Neuronal stem cell (in vitro differentiated cells): ENCODE results near the gene SLC16A10.
"Not testable (repeated sequence)": the region's sequence is repeated elsewhere in the genome, so short reads cannot be mapped to it uniquely, and the experiment has no call there.

Experiments used
- DNase-seq: peaks from one replicate; pipeline ENCODE4 v3.0.0-alpha.2; 2013; ENCODE audit warnings: low spot score
- H2AFZ ChIP-seq: one replicate; pipeline ENCODE4 v1.6.1; 2013; ENCODE audit warnings: mild to moderate bottlenecking, low read length, inconsistent platforms
- H2AK5ac ChIP-seq: 2 replicates; pipeline ENCODE4 v1.6.1; 2013; ENCODE audit warnings: low read depth, mild to moderate bottlenecking, inconsistent platforms, low read length, moderate library complexity, mixed read lengths
- H2BK120ac ChIP-seq: 2 replicates; pipeline ENCODE4 v1.6.1; 2013; ENCODE audit warnings: low read depth, mild to moderate bottlenecking, inconsistent platforms, low read length, moderate library complexity, mixed read lengths
- H2BK12ac ChIP-seq: one replicate; pipeline ENCODE4 v1.6.1; 2013; ENCODE audit warnings: low read length, inconsistent platforms
- H2BK15ac ChIP-seq: 2 replicates; pipeline ENCODE4 v1.6.1; 2013; ENCODE audit warnings: mild to moderate bottlenecking, low read length, inconsistent platforms, mixed read lengths
- H2BK5ac ChIP-seq: one replicate; pipeline ENCODE4 v1.6.1; 2013; ENCODE audit warnings: inconsistent platforms, mild to moderate bottlenecking, low read length, moderate library complexity
- H3K14ac ChIP-seq: one replicate; pipeline ENCODE4 v1.6.1; 2013; ENCODE audit warnings: low read length, inconsistent platforms
- H3K18ac ChIP-seq: 2 replicates; pipeline ENCODE4 v1.6.1; 2013; ENCODE audit warnings: low read length, inconsistent platforms
- H3K23ac ChIP-seq: 2 replicates; pipeline ENCODE4 v1.6.1; 2013; ENCODE audit warnings: low read depth, mild to moderate bottlenecking, mixed read lengths, low read length, inconsistent platforms; ENCODE audit not compliant: poor library complexity
- H3K27ac ChIP-seq: replicated peaks from 3 replicates; pipeline ENCODE4 v1.5.1; 2013; ENCODE audit warnings: low read length, inconsistent platforms
- H3K27me3 ChIP-seq, 3 experiments: 2 replicates each; pipeline ENCODE4 v1.6.1; 2013; ENCODE audit warnings: low read length in 3 of 3, mild to moderate bottlenecking in 2 of 3, inconsistent platforms in 1 of 3, low read depth in 1 of 3, mixed read lengths in 1 of 3, moderate library complexity in 1 of 3; ENCODE audit not compliant: control insufficient read depth in 3 of 3, insufficient read depth in 3 of 3
- H3K36me3 ChIP-seq, 2 donors: replicated peaks in 1 of 2; 2 replicates each; pipeline ENCODE4 v1.6.1; 2013; ENCODE audit warnings: low read length in 2 of 2; ENCODE audit not compliant: control insufficient read depth in 2 of 2, insufficient read depth in 2 of 2
- H3K4ac ChIP-seq: 2 replicates; pipeline ENCODE4 v1.6.1; 2013; ENCODE audit warnings: inconsistent platforms, mild to moderate bottlenecking, low read length, moderate library complexity
- H3K4me1 ChIP-seq, 2 donors: 1 replicate in 1 of 2; 2 replicates in 1 of 2; pipeline ENCODE4 v1.6.1; 2013; ENCODE audit warnings: low read length in 2 of 2, low read depth in 1 of 2; ENCODE audit not compliant: control insufficient read depth in 2 of 2, insufficient read depth in 1 of 2
- H3K4me2 ChIP-seq: one replicate; pipeline ENCODE4 v1.6.1; 2013; ENCODE audit warnings: mild to moderate bottlenecking, low read length, inconsistent platforms; ENCODE audit not compliant: insufficient read depth, poor library complexity, severe bottlenecking
- H3K4me3 ChIP-seq, 2 donors: 2 replicates each; pipeline ENCODE4 v1.5.1; 2013; ENCODE audit warnings: low read length in 2 of 2, mild to moderate bottlenecking in 2 of 2, inconsistent platforms in 1 of 2, moderate library complexity in 1 of 2
- H3K79me1 ChIP-seq: one replicate; pipeline ENCODE4 v1.6.1; 2013; ENCODE audit warnings: low read depth, mild to moderate bottlenecking, inconsistent platforms, low read length, moderate library complexity
- H3K9ac ChIP-seq: one replicate; pipeline ENCODE4 v1.6.1; 2013; ENCODE audit warnings: mild to moderate bottlenecking, low read depth, low read length, inconsistent platforms; ENCODE audit not compliant: poor library complexity
- H3K9me3 ChIP-seq, 2 donors: replicated peaks in 1 of 2; 2 replicates each; pipeline versions ENCODE3 to v1.6.1; 2013; ENCODE audit warnings: low read length in 2 of 2, mild to moderate bottlenecking in 2 of 2, inconsistent platforms in 1 of 2, low read depth in 1 of 2, mixed read lengths in 1 of 2, moderate library complexity in 1 of 2; ENCODE audit not compliant: control insufficient read depth in 2 of 2, insufficient read depth in 1 of 2
- H4K8ac ChIP-seq: one replicate; pipeline ENCODE4 v1.6.1; 2013; ENCODE audit warnings: low read depth, mild to moderate bottlenecking, inconsistent platforms, low read length, moderate library complexity
- H4K91ac ChIP-seq: one replicate; pipeline ENCODE4 v1.6.1; 2013; ENCODE audit warnings: low read length, low read depth, mild to moderate bottlenecking, inconsistent platforms; ENCODE audit not compliant: poor library complexity
- WGBS, 2 donors: extraction: QIAGEN DNeasy Blood & Tissue Kit; methylation state at CpG; one replicate each; pipeline ENCODE4 v1.1.7; 2013; ENCODE audit warnings: missing lambda C conversion rate in 2 of 2, mixed read lengths in 1 of 2; ENCODE audit not compliant: insufficient read length in 2 of 2, insufficient replicate concordance in 1 of 2; ENCODE audit errors: extremely low coverage in 2 of 2; 5-methylcytosine and 5-hydroxymethylcytosine counted together

Gene SLC16A10

GRCh38 chr6:111201764-111202163 lies 114.5 kb downstream of the SLC16A10 start:
- H3K79me1 ChIP-seq: no peaks in the 10 kb centered on the region
- H3K23ac ChIP-seq: no peak overlapping the region
- H3K9ac ChIP-seq: no peak overlapping the region
- no peak overlapping the region for H3K27ac ChIP-seq
- no peak overlapping the region for H2BK12ac ChIP-seq
- H3K4me3 ChIP-seq: no peak overlapping the region
- no peak overlapping the region for H3K4ac ChIP-seq
- no peak for DNase-seq
- no peaks in the 10 kb centered on the region for H3K9me3 ChIP-seq
- H3K14ac ChIP-seq: no peak overlapping the region
- no peak overlapping the region for H2BK5ac ChIP-seq
- H2AK5ac ChIP-seq: no peak overlapping the region
- WGBS, 2 donors: no CpG with 5 or more reads among the region's 3 CpGs
- no peaks in the 10 kb centered on the region for H3K27me3 ChIP-seq
- H4K91ac ChIP-seq: no peak overlapping the region
- H2BK15ac ChIP-seq: no peak overlapping the region
- H3K4me2 ChIP-seq: no peak overlapping the region
- peaks cover 0 to 16% of the 10 kb centered on the region in 2 donors for H3K4me1 ChIP-seq
- H3K18ac ChIP-seq: no peak overlapping the region
- no peak overlapping the region for H2BK120ac ChIP-seq
- no peak overlapping the region for H2AFZ ChIP-seq
- no peaks in the 10 kb centered on the region for H3K36me3 ChIP-seq
- H4K8ac ChIP-seq: no peak overlapping the region

GRCh38 chr6:111203539-111203938 lies 116.2 kb downstream of the SLC16A10 start:
- WGBS, 2 donors: no CpG with 5 or more reads among the region's 4 CpGs
- H2BK12ac ChIP-seq, DNase-seq: not testable (repeated sequence)

GRCh38 chr6:111204305-111204704 lies 117.0 kb downstream of the SLC16A10 start:
- Histone ChIP-seq H3K4me2 (no peak overlapping the region), H3K79me1 (no peaks in the 10 kb centered on the region), H3K27me3 (peaks cover 0 to 5% (median 0%) of the 10 kb centered on the region in 3 experiments)

More at GRCh38 chr6:111203539-111203938, 116.2 kb downstream of the SLC16A10 start:
- not testable (repeated sequence) for H2AK5ac ChIP-seq, H2BK15ac ChIP-seq, H3K18ac ChIP-seq, H3K4me3 ChIP-seq, H4K91ac ChIP-seq, H3K4me2 ChIP-seq, H3K4ac ChIP-seq, H3K9me3 ChIP-seq, H3K14ac ChIP-seq, H3K36me3 ChIP-seq, H3K27me3 ChIP-seq, H3K27ac ChIP-seq, H4K8ac ChIP-seq, H2AFZ ChIP-seq, H3K79me1 ChIP-seq, H3K9ac ChIP-seq, H2BK120ac ChIP-seq, H2BK5ac ChIP-seq, H3K23ac ChIP-seq
- H3K4me1 ChIP-seq: peaks cover 0 to 16% of the 10 kb centered on the region in 2 donors

DNA sequence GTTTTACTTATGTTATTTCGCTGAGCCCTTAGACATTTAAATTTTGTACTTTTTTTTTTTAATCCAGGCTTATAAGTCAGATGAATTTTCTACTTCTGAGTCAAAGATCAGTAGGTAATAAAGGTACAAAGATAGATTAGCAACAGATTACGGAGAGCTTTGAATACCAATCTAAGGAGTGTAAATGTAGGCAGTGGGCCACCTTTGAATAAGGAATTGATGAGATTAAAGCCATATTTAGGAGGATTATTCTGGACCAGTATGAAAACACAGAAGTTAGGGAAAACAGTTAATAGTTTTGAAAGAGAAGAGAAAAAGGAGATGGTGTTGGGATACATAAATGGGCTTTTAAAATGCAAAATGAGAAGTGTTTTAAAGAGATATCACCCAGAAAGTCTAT lies 117.6 kb downstream of the SLC16A10 start:
- no CpG with 5 or more reads among the region's 2 CpGs for WGBS, 2 donors
- Histone ChIP-seq H3K4ac (no peak overlapping the region), H2BK5ac (no peak overlapping the region), H3K79me1 (no peaks in the 10 kb centered on the region), H3K9ac (no peak overlapping the region), H3K27ac (no peak overlapping the region), H3K4me3 (no peak overlapping the region), H3K14ac (no peak overlapping the region), H2BK12ac (no peak overlapping the region), H3K4me2 (no peak overlapping the region), H4K8ac (no peak overlapping the region), H2AFZ (no peak overlapping the region), H3K9me3 (peaks cover 0 to 2% of the 10 kb centered on the region in 2 donors), H3K27me3 (peaks cover 0 to 5% (median 0%) of the 10 kb centered on the region in 3 experiments), H2BK15ac (no peak overlapping the region), H2AK5ac (no peak overlapping the region), H3K4me1 (peaks cover 0 to 14% of the 10 kb centered on the region in 2 donors), H4K91ac (no peak overlapping the region), H3K23ac (no peak overlapping the region), H2BK120ac (no peak overlapping the region), H3K18ac (no peak overlapping the region), H3K36me3 (no peaks in the 10 kb centered on the region)
- no peak for DNase-seq

More at GRCh38 chr6:111204305-111204704, 117.0 kb downstream of the SLC16A10 start:
- no peak overlapping the region for H2AK5ac ChIP-seq
- H2BK120ac ChIP-seq: no peak overlapping the region
- peaks cover 0 to 2% of the 10 kb centered on the region in 2 donors for H3K9me3 ChIP-seq
- H2BK12ac ChIP-seq: no peak overlapping the region
- no peak overlapping the region for H2BK15ac ChIP-seq
- H3K23ac ChIP-seq: no peak overlapping the region
- no peak overlapping the region for H3K14ac ChIP-seq
- no peak overlapping the region for H3K4ac ChIP-seq
- peaks cover 0 to 16% of the 10 kb centered on the region in 2 donors for H3K4me1 ChIP-seq
- no peak overlapping the region for H2AFZ ChIP-seq
- no peak overlapping the region for H3K27ac ChIP-seq
- H3K18ac ChIP-seq: no peak overlapping the region
- H3K9ac ChIP-seq: no peak overlapping the region
- H4K91ac ChIP-seq: no peak overlapping the region
- H3K4me3 ChIP-seq: no peak overlapping the region
- no CpG with 5 or more reads among the region's 2 CpGs for WGBS, 2 donors
- no peak overlapping the region for H2BK5ac ChIP-seq
- no peak overlapping the region for H4K8ac ChIP-seq
- DNase-seq: no peak
- no peaks in the 10 kb centered on the region for H3K36me3 ChIP-seq
